ENCODE measurements around the gene HPX. TPM values are rescaled to one million over a fixed set of nuclear protein-coding genes. Genes with fewer than 3 reads are reported as not detected.

Gene HPX
- total RNA-seq, 2 donors from 2014 or later: 1.8 to 5.3 TPM

DNA sequence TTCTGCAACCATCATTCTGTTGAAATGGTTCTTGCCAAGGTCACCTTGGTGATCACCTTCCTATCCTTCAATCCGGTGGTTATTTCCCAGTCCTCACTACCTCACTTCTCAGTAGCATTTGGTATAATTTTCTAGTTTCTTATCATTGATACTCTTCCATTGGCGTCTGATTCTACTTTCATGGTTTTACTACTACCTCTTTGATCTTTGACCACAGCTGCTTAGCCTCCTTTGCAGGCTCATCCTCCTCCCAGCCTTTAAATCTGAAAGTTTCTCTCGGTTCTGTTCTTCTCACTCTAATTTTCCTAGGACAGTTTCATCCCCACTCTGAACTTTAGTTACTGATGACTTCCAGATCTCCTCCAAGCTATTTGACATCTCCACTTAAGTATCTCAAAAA, 45.5 kb upstream of the HPX start:
- DNase-seq: no peak
- TF ChIP-seq, protein P1, sequence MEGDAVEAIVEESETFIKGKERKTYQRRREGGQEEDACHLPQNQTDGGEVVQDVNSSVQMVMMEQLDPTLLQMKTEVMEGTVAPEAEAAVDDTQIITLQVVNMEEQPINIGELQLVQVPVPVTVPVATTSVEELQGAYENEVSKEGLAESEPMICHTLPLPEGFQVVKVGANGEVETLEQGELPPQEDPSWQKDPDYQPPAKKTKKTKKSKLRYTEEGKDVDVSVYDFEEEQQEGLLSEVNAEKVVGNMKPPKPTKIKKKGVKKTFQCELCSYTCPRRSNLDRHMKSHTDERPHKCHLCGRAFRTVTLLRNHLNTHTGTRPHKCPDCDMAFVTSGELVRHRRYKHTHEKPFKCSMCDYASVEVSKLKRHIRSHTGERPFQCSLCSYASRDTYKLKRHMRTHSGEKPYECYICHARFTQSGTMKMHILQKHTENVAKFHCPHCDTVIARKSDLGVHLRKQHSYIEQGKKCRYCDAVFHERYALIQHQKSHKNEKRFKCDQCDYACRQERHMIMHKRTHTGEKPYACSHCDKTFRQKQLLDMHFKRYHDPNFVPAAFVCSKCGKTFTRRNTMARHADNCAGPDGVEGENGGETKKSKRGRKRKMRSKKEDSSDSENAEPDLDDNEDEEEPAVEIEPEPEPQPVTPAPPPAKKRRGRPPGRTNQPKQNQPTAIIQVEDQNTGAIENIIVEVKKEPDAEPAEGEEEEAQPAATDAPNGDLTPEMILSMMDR (IDR thresholded peaks at IDR 0.05): no peak
- peaks cover 10% of the 10 kb centered on the region for H3K4me1 ChIP-seq

DNA sequence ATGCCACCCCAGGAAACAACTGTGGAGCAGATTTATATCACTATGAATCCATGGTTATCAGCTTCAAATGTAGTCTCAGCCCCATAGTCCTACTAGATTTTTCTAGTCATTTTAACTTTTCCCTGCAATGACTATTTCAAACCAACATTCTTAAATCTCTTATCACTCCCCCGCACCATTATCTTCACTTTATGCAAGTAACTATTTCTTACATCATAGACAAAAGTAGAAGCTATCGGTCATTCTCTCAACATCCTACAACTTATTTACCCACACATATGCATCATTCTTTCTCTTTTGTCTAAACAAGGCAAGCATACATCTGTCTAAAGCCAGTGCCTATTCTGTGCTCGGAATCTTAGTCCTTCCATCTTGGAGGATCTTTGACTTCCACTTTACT, 44.9 kb upstream of the HPX start:
- intact Hi-C loops (cut with DNase I): no loop called here

More for the DNA sequence above, 45.5 kb upstream of the HPX start:
- intact Hi-C loops (cut with DNase I): no loop called here
- no peaks in the 10 kb centered on the region for H3K9me3 ChIP-seq
- no peaks in the 10 kb centered on the region for H3K36me3 ChIP-seq
- H3K27me3 ChIP-seq: no peaks in the 10 kb centered on the region
- H3K9ac ChIP-seq (ENCODE audit: low read depth in 2 of 2, low read length in 2 of 2): no peak overlapping the region
- no peak overlapping the region for H3K4me3 ChIP-seq
- peak overlapping the region; percentile 29 for H3K27ac ChIP-seq

DNA sequence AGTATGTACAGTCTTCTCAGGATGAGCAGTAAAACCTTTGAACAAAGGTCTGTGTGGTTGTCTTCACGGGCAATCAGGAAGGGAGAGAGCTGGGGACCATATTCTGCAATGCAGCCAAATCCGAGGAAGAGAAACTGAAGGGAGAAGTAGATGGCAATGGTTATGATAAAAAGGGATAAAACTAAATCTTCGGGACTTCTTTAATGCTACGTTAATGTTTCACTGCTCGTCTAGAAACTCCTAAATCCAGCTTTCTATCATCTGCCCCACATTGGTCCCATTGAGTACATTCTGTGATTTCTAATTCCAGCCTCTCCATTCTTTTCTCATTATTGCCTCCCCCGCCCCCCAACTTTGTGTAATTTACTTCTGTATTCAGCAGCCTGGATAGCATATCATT, 42.2 kb upstream of the HPX start:
- peak overlapping the region; percentile 64 for H3K4me3 ChIP-seq
- intact Hi-C loops (cut with DNase I): no loop called here
- H3K27me3 ChIP-seq: no peaks in the 10 kb centered on the region
- peak overlapping the region; percentile 87 for H3K27ac ChIP-seq
- H3K9me3 ChIP-seq: no peaks in the 10 kb centered on the region
- H3K36me3 ChIP-seq: no peaks in the 10 kb centered on the region
- TF ChIP-seq, protein P1 (IDR thresholded peaks at IDR 0.05): no peak
- DNase-seq: no peak
- H3K4me1 ChIP-seq: peaks cover 10% of the 10 kb centered on the region
- no peak overlapping the region for H3K9ac ChIP-seq (ENCODE audit: low read depth in 2 of 2, low read length in 2 of 2)

More for the DNA sequence above, 44.9 kb upstream of the HPX start:
- no peak overlapping the region for H3K9ac ChIP-seq (ENCODE audit: low read depth in 2 of 2, low read length in 2 of 2)
- peaks cover 10% of the 10 kb centered on the region for H3K4me1 ChIP-seq
- no peaks in the 10 kb centered on the region for H3K27me3 ChIP-seq
- H3K36me3 ChIP-seq: no peaks in the 10 kb centered on the region
- no peak overlapping the region for H3K27ac ChIP-seq
- H3K9me3 ChIP-seq: no peaks in the 10 kb centered on the region
- TF ChIP-seq, protein P1 (IDR thresholded peaks at IDR 0.05): no peak
- DNase-seq: no peak
- H3K4me3 ChIP-seq: no peak overlapping the region

DNA sequence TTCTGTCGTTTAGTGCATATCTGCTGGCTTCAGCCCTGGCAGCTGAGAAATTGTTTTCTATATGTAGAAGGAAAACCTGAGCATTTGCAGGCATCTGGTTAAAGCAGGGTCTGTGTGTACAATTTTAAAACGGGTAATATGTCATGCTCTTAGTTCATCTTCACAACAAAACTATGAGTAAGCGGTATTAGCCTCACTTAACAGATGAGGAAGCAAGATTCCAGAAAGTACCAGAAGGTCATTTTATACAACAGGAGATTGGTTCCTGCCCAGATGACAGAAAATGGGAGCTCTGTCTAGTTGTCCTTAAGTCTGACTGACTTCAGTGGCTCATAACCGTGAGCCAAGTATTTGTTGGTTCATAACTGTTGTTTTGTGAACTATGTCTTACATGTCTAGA, 41.7 kb upstream of the HPX start:
- H3K4me1 ChIP-seq: peaks cover 10% of the 10 kb centered on the region
- peak overlapping the region; percentile 78 to 90 for H3K9ac ChIP-seq (ENCODE audit: low read depth in 2 of 2, low read length in 2 of 2)
- H3K27ac ChIP-seq: peak overlapping the region; percentile 87
- H3K36me3 ChIP-seq: no peaks in the 10 kb centered on the region
- no peaks in the 10 kb centered on the region for H3K27me3 ChIP-seq
- H3K4me3 ChIP-seq: peak overlapping the region; percentile 64
- TF ChIP-seq, protein P1 (IDR thresholded peaks at IDR 0.05): no peak
- no peaks in the 10 kb centered on the region for H3K9me3 ChIP-seq
- DNase-seq: no peak
- intact Hi-C loops (cut with DNase I): no loop called here

DNA sequence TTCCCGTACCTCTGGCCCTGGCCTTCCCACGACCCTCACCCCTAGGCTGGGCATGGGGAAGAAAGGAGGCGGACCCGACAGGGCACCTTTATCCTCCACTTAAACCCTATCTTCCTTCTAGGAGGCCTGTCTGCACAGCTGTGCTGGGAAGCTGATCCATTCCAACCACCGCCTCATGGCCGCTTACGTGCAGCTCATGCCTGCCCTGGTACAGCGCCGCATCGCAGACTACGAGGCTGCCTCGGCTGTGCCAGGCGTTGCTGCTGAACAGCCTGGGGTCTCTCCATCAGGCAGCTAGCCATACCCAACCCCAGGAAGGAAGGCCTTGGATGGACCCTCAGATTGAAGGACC, 41.1 kb upstream of the HPX start:
- peaks cover 10% of the 10 kb centered on the region for H3K4me1 ChIP-seq
- TF ChIP-seq, protein P1 (IDR thresholded peaks at IDR 0.05): no peak

More for the DNA sequence above, 41.1 kb upstream of the HPX start:
- intact Hi-C loops (cut with DNase I): no loop called here
- Histone ChIP-seq H3K4me3 (peak overlapping the region; percentile 64), H3K9ac (ENCODE audit: low read depth in 2 of 2, low read length in 2 of 2) (peak overlapping the region; percentile 78 to 90), H3K36me3 (no peaks in the 10 kb centered on the region), H3K9me3 (no peaks in the 10 kb centered on the region), H3K27me3 (no peaks in the 10 kb centered on the region), H3K27ac (peak overlapping the region; percentile 87)
- DNase-seq: no peak
